ENCODE results near the gene KRT6B. TPM values are rescaled to one million over a fixed set of nuclear protein-coding genes. Genes with fewer than 3 reads are reported as not detected.
A peak's percentile ranks its signal among the peaks of the same experiment; 100 is the strongest.

Gene KRT6B
- total RNA-seq, 4 donors from 2014 or later, result not detected

- Histone ChIP-seq H3K4me3 (no peak overlapping the region), H3K4me1 (peaks cover 0 to 9% (median 0%) of the 10 kb centered on the region in 4 donors), H3K36me3 (no peaks in the 10 kb centered on the region), H3K9me3 (no peaks in the 10 kb centered on the region), H3K27me3 (no peaks in the 10 kb centered on the region), H3K27ac (no peak overlapping the region)
- no peak for DNase-seq
- TF ChIP-seq CTCF (IDR thresholded peaks at IDR 0.05) (no peak), POLR2A (IDR thresholded peaks at IDR 0.05) (no peak)
These were observed 19.3 kb downstream of the KRT6B start for GRCh38 chr12:52432559-52433207.

- Histone ChIP-seq H3K27me3 (no peaks in the 10 kb centered on the region), H3K9me3 (no peaks in the 10 kb centered on the region), H3K4me1 (no peaks in the 10 kb centered on the region), H3K4me3 (no peak overlapping the region), H3K27ac (no peak overlapping the region), H3K36me3 (no peaks in the 10 kb centered on the region)
- peak in 1 of 3 donors; percentile 38 for DNase-seq
- no peak for TF ChIP-seq POLR2A (IDR thresholded peaks at IDR 0.05)
- TF ChIP-seq CTCF (IDR thresholded peaks at IDR 0.05), result no peak
These were observed 23.8 kb downstream of the KRT6B start for GRCh38 chr12:52428121-52428520.

GRCh38 chr12:52427083-52427482 is 24.9 kb downstream of the KRT6B start:
- DNase-seq, result no peak
- no peak overlapping the region for H3K27ac ChIP-seq

GRCh38 chr12:52426034-52426433 is 25.9 kb downstream of the KRT6B start:
- H3K36me3 ChIP-seq, result no peaks in the 10 kb centered on the region
- H3K27ac ChIP-seq, result no peak overlapping the region
- H3K9me3 ChIP-seq, result no peaks in the 10 kb centered on the region
- DNase-seq, result no peak
- TF ChIP-seq POLR2A (IDR thresholded peaks at IDR 0.05) (no peak), CTCF (IDR thresholded peaks at IDR 0.05) (no peak)
- no peak overlapping the region for H3K4me3 ChIP-seq
- H3K4me1 ChIP-seq, result no peaks in the 10 kb centered on the region
- H3K27me3 ChIP-seq, result no peaks in the 10 kb centered on the region

More at GRCh38 chr12:52427083-52427482, 24.9 kb downstream of the KRT6B start:
- no peaks in the 10 kb centered on the region for H3K36me3 ChIP-seq
- no peak overlapping the region for H3K4me3 ChIP-seq
- TF ChIP-seq CTCF (IDR thresholded peaks at IDR 0.05) (no peak), POLR2A (IDR thresholded peaks at IDR 0.05) (no peak)
- no peaks in the 10 kb centered on the region for H3K4me1 ChIP-seq
- no peaks in the 10 kb centered on the region for H3K9me3 ChIP-seq
- H3K27me3 ChIP-seq, result no peaks in the 10 kb centered on the region

GRCh38 chr12:52425466-52425865 is 26.5 kb downstream of the KRT6B start:
- Histone ChIP-seq H3K36me3 (no peaks in the 10 kb centered on the region), H3K4me1 (no peaks in the 10 kb centered on the region), H3K4me3 (no peak overlapping the region), H3K27me3 (no peaks in the 10 kb centered on the region), H3K27ac (no peak overlapping the region), H3K9me3 (no peaks in the 10 kb centered on the region)
- DNase-seq, result peak in 1 of 3 donors; percentile 13
- TF ChIP-seq CTCF (IDR thresholded peaks at IDR 0.05) (no peak), POLR2A (IDR thresholded peaks at IDR 0.05) (no peak)

Data from Peyer's patch (tissue), 4 donors.